Neuronal stem cell (in vitro differentiated cells): Measurements from ENCODE around the gene KIF26B.

Source experiments
- DNase-seq: peaks from one replicate; pipeline ENCODE4 v3.0.0-alpha.2; 2013; ENCODE audit warnings: low spot score
- H2AFZ ChIP-seq: one replicate; pipeline ENCODE4 v1.6.1; 2013; ENCODE audit warnings: mild to moderate bottlenecking, low read length, inconsistent platforms
- H2AK5ac ChIP-seq: 2 replicates; pipeline ENCODE4 v1.6.1; 2013; ENCODE audit warnings: low read depth, mild to moderate bottlenecking, inconsistent platforms, low read length, moderate library complexity, mixed read lengths
- H2BK120ac ChIP-seq: 2 replicates; pipeline ENCODE4 v1.6.1; 2013; ENCODE audit warnings: low read depth, mild to moderate bottlenecking, inconsistent platforms, low read length, moderate library complexity, mixed read lengths
- H2BK12ac ChIP-seq: one replicate; pipeline ENCODE4 v1.6.1; 2013; ENCODE audit warnings: low read length, inconsistent platforms
- H2BK15ac ChIP-seq: 2 replicates; pipeline ENCODE4 v1.6.1; 2013; ENCODE audit warnings: mild to moderate bottlenecking, low read length, inconsistent platforms, mixed read lengths
- H2BK5ac ChIP-seq: one replicate; pipeline ENCODE4 v1.6.1; 2013; ENCODE audit warnings: inconsistent platforms, mild to moderate bottlenecking, low read length, moderate library complexity
- H3K14ac ChIP-seq: one replicate; pipeline ENCODE4 v1.6.1; 2013; ENCODE audit warnings: low read length, inconsistent platforms
- H3K18ac ChIP-seq: 2 replicates; pipeline ENCODE4 v1.6.1; 2013; ENCODE audit warnings: low read length, inconsistent platforms
- H3K23ac ChIP-seq: 2 replicates; pipeline ENCODE4 v1.6.1; 2013; ENCODE audit warnings: low read depth, mild to moderate bottlenecking, mixed read lengths, low read length, inconsistent platforms; ENCODE audit not compliant: poor library complexity
- H3K27ac ChIP-seq: replicated peaks from 3 replicates; pipeline ENCODE4 v1.5.1; 2013; ENCODE audit warnings: low read length, inconsistent platforms
- H3K27me3 ChIP-seq, 3 experiments: 2 replicates each; pipeline ENCODE4 v1.6.1; 2013; ENCODE audit warnings: low read length in 3 of 3, mild to moderate bottlenecking in 2 of 3, inconsistent platforms in 1 of 3, low read depth in 1 of 3, mixed read lengths in 1 of 3, moderate library complexity in 1 of 3; ENCODE audit not compliant: control insufficient read depth in 3 of 3, insufficient read depth in 3 of 3
- H3K36me3 ChIP-seq, 2 donors: replicated peaks in 1 of 2; 2 replicates each; pipeline ENCODE4 v1.6.1; 2013; ENCODE audit warnings: low read length in 2 of 2; ENCODE audit not compliant: control insufficient read depth in 2 of 2, insufficient read depth in 2 of 2
- H3K4ac ChIP-seq: 2 replicates; pipeline ENCODE4 v1.6.1; 2013; ENCODE audit warnings: inconsistent platforms, mild to moderate bottlenecking, low read length, moderate library complexity
- H3K4me1 ChIP-seq, 2 donors: 1 replicate in 1 of 2; 2 replicates in 1 of 2; pipeline ENCODE4 v1.6.1; 2013; ENCODE audit warnings: low read length in 2 of 2, low read depth in 1 of 2; ENCODE audit not compliant: control insufficient read depth in 2 of 2, insufficient read depth in 1 of 2
- H3K4me2 ChIP-seq: one replicate; pipeline ENCODE4 v1.6.1; 2013; ENCODE audit warnings: mild to moderate bottlenecking, low read length, inconsistent platforms; ENCODE audit not compliant: insufficient read depth, poor library complexity, severe bottlenecking
- H3K4me3 ChIP-seq, 2 donors: 2 replicates each; pipeline ENCODE4 v1.5.1; 2013; ENCODE audit warnings: low read length in 2 of 2, mild to moderate bottlenecking in 2 of 2, inconsistent platforms in 1 of 2, moderate library complexity in 1 of 2
- H3K79me1 ChIP-seq: one replicate; pipeline ENCODE4 v1.6.1; 2013; ENCODE audit warnings: low read depth, mild to moderate bottlenecking, inconsistent platforms, low read length, moderate library complexity
- H3K9ac ChIP-seq: one replicate; pipeline ENCODE4 v1.6.1; 2013; ENCODE audit warnings: mild to moderate bottlenecking, low read depth, low read length, inconsistent platforms; ENCODE audit not compliant: poor library complexity
- H3K9me3 ChIP-seq, 2 donors: replicated peaks in 1 of 2; 2 replicates each; pipeline versions ENCODE3 to v1.6.1; 2013; ENCODE audit warnings: low read length in 2 of 2, mild to moderate bottlenecking in 2 of 2, inconsistent platforms in 1 of 2, low read depth in 1 of 2, mixed read lengths in 1 of 2, moderate library complexity in 1 of 2; ENCODE audit not compliant: control insufficient read depth in 2 of 2, insufficient read depth in 1 of 2
- H4K8ac ChIP-seq: one replicate; pipeline ENCODE4 v1.6.1; 2013; ENCODE audit warnings: low read depth, mild to moderate bottlenecking, inconsistent platforms, low read length, moderate library complexity
- H4K91ac ChIP-seq: one replicate; pipeline ENCODE4 v1.6.1; 2013; ENCODE audit warnings: low read length, low read depth, mild to moderate bottlenecking, inconsistent platforms; ENCODE audit not compliant: poor library complexity
- WGBS, 2 donors: extraction: QIAGEN DNeasy Blood & Tissue Kit; methylation state at CpG; one replicate each; pipeline ENCODE4 v1.1.7; 2013; ENCODE audit warnings: missing lambda C conversion rate in 2 of 2, mixed read lengths in 1 of 2; ENCODE audit not compliant: insufficient read length in 2 of 2, insufficient replicate concordance in 1 of 2; ENCODE audit errors: extremely low coverage in 2 of 2; 5-methylcytosine and 5-hydroxymethylcytosine counted together

The KIF26B gene

GRCh38 chr1:245211761-245212160 lies 57.0 kb downstream of the KIF26B start:
- Histone ChIP-seq H4K91ac (no peak overlapping the region), H2BK15ac (no peak overlapping the region), H3K18ac (no peak overlapping the region), H2AK5ac (no peak overlapping the region), H2BK12ac (no peak overlapping the region), H2BK120ac (no peak overlapping the region), H4K8ac (no peak overlapping the region), H3K4me3 (no peak overlapping the region), H3K14ac (no peak overlapping the region), H3K36me3 (peaks cover 0 to 18% of the 10 kb centered on the region in 2 donors), H3K4me2 (no peak overlapping the region), H3K23ac (no peak overlapping the region), H3K4ac (no peak overlapping the region), H3K9me3 (peaks cover 15 to 36% of the 10 kb centered on the region in 2 donors), H3K9ac (no peak overlapping the region), H2BK5ac (no peak overlapping the region), H3K4me1 (peaks cover 5 to 7% of the 10 kb centered on the region in 2 donors), H2AFZ (no peak overlapping the region), H3K27ac (no peak overlapping the region), H3K79me1 (no peaks in the 10 kb centered on the region), H3K27me3 (no peaks in the 10 kb centered on the region)
- DNase-seq: no peak
- WGBS, 2 donors: no CpG with 5 or more reads among the region's 10 CpGs

GRCh38 chr1:245212221-245212710 lies 57.5 kb downstream of the KIF26B start:
- Histone ChIP-seq H2BK5ac (no peak overlapping the region), H3K4ac (no peak overlapping the region), H3K27ac (no peak overlapping the region), H2AFZ (no peak overlapping the region), H3K4me3 (no peak overlapping the region), H3K27me3 (no peaks in the 10 kb centered on the region), H3K9ac (no peak overlapping the region), H3K4me1 (peaks cover 9% of the 10 kb centered on the region in 2 donors), H3K4me2 (no peak overlapping the region), H2AK5ac (no peak overlapping the region), H3K9me3 (peaks cover 12 to 31% of the 10 kb centered on the region in 2 donors), H3K14ac (no peak overlapping the region), H2BK15ac (no peak overlapping the region), H3K79me1 (no peaks in the 10 kb centered on the region), H4K91ac (no peak overlapping the region), H2BK120ac (no peak overlapping the region), H3K36me3 (peaks cover 0 to 18% of the 10 kb centered on the region in 2 donors), H3K23ac (no peak overlapping the region), H2BK12ac (no peak overlapping the region), H3K18ac (no peak overlapping the region), H4K8ac (no peak overlapping the region)
- WGBS, 2 donors: no CpG with 5 or more reads among the region's 15 CpGs
- no peak for DNase-seq

- Histone ChIP-seq H3K4me3 (no peak overlapping the region), H3K23ac (no peak overlapping the region), H3K27ac (peak overlapping the region; percentile 34), H3K14ac (no peak overlapping the region), H3K4me2 (no peak overlapping the region), H2BK15ac (peak overlapping the region; percentile 3), H4K8ac (no peak overlapping the region), H3K4me1 (peaks cover 9 to 16% of the 10 kb centered on the region in 2 donors), H3K9me3 (peaks cover 6 to 21% of the 10 kb centered on the region in 2 donors), H3K36me3 (peaks cover 0 to 13% of the 10 kb centered on the region in 2 donors), H2BK12ac (no peak overlapping the region), H3K9ac (no peak overlapping the region), H2AK5ac (no peak overlapping the region), H3K79me1 (no peaks in the 10 kb centered on the region), H2AFZ (no peak overlapping the region), H3K18ac (peak overlapping the region; percentile 48), H3K4ac (no peak overlapping the region), H3K27me3 (no peaks in the 10 kb centered on the region), H2BK120ac (no peak overlapping the region), H4K91ac (no peak overlapping the region), H2BK5ac (peak overlapping the region; percentile 5)
- DNase-seq: no peak
- no CpG with 5 or more reads among the region's 15 CpGs for WGBS, 2 donors
Measured at GRCh38 chr1:245213066-245213831, 58.5 kb downstream of the KIF26B start.

GRCh38 chr1:245215071-245215470 lies 60.3 kb downstream of the KIF26B start:
- H2BK5ac ChIP-seq: no peak overlapping the region
- peaks cover 0 to 8% of the 10 kb centered on the region in 2 donors for H3K36me3 ChIP-seq
- H3K27ac ChIP-seq: no peak overlapping the region
- H4K8ac ChIP-seq: no peak overlapping the region
- H4K91ac ChIP-seq: no peak overlapping the region
- H2BK15ac ChIP-seq: peak overlapping the region; percentile 64
- no peaks in the 10 kb centered on the region for H3K27me3 ChIP-seq
- peaks cover 9 to 19% of the 10 kb centered on the region in 2 donors for H3K4me1 ChIP-seq
- no peak overlapping the region for H3K4me2 ChIP-seq
- DNase-seq: no peak
- H2AFZ ChIP-seq: no peak overlapping the region
- H3K4me3 ChIP-seq: no peak overlapping the region
- no CpG with 5 or more reads among the region's 8 CpGs for WGBS, 2 donors
- no peaks in the 10 kb centered on the region for H3K79me1 ChIP-seq
- H3K14ac ChIP-seq: no peak overlapping the region
- H3K4ac ChIP-seq: no peak overlapping the region
- H3K18ac ChIP-seq: peak overlapping the region; percentile 87
- H2BK12ac ChIP-seq: peak overlapping the region; percentile 47
- peak overlapping the region; percentile 72 for H2AK5ac ChIP-seq
- H3K9ac ChIP-seq: no peak overlapping the region
- no peak overlapping the region for H2BK120ac ChIP-seq
- peaks cover 0 to 12% of the 10 kb centered on the region in 2 donors for H3K9me3 ChIP-seq
- H3K23ac ChIP-seq: no peak overlapping the region
